Measurements from ENCODE around the gene PDAP1.

- TF ChIP-seq POLR2A (IDR thresholded peaks at IDR 0.05; ENCODE audit: low read depth, low read length) = no peak
- no peak for TF ChIP-seq CTCF (conservative IDR thresholded peaks at IDR 0.05; ENCODE audit: low read depth, low read length)
- TF ChIP-seq, protein P1, sequence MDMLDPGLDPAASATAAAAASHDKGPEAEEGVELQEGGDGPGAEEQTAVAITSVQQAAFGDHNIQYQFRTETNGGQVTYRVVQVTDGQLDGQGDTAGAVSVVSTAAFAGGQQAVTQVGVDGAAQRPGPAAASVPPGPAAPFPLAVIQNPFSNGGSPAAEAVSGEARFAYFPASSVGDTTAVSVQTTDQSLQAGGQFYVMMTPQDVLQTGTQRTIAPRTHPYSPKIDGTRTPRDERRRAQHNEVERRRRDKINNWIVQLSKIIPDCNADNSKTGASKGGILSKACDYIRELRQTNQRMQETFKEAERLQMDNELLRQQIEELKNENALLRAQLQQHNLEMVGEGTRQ (IDR thresholded peaks at IDR 0.05; ENCODE audit: low read depth, low read length) = no peak
- no peak for TF ChIP-seq RAD21 (IDR thresholded peaks at IDR 0.05; ENCODE audit: low read length)
- TF ChIP-seq, protein P2, sequence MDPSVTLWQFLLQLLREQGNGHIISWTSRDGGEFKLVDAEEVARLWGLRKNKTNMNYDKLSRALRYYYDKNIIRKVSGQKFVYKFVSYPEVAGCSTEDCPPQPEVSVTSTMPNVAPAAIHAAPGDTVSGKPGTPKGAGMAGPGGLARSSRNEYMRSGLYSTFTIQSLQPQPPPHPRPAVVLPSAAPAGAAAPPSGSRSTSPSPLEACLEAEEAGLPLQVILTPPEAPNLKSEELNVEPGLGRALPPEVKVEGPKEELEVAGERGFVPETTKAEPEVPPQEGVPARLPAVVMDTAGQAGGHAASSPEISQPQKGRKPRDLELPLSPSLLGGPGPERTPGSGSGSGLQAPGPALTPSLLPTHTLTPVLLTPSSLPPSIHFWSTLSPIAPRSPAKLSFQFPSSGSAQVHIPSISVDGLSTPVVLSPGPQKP (IDR thresholded peaks at IDR 0.05; ENCODE audit: borderline replicate concordance, low read depth, low read length) = no peak
- no peak for TF ChIP-seq RFX5 (IDR thresholded peaks at IDR 0.05; ENCODE audit: low read depth, low read length)
- no peak for TF ChIP-seq NFE2L2 (IDR thresholded peaks at IDR 0.05; ENCODE audit: low read depth, low read length)
- TF ChIP-seq FOS (IDR thresholded peaks at IDR 0.05; ENCODE audit: low read depth, low read length) = no peak
- TF ChIP-seq MXI1 (IDR thresholded peaks at IDR 0.05; ENCODE audit: borderline replicate concordance, low read depth, low read length) = no peak
Measured at GRCh38 chr7:99366646-99367045, 41.8 kb downstream of the PDAP1 start.

Measured in IMR-90 (cell line).